NCI-H2227 (cell line): ENCODE results near the gene RFX2.

ENCODE experiments used
- DNase-seq: peaks from one replicate; lab custom pipeline; 2025; ENCODE audit not compliant: unreplicated experiment; lab: John Stamatoyannopoulos, UW

The RFX2 gene

DNA sequence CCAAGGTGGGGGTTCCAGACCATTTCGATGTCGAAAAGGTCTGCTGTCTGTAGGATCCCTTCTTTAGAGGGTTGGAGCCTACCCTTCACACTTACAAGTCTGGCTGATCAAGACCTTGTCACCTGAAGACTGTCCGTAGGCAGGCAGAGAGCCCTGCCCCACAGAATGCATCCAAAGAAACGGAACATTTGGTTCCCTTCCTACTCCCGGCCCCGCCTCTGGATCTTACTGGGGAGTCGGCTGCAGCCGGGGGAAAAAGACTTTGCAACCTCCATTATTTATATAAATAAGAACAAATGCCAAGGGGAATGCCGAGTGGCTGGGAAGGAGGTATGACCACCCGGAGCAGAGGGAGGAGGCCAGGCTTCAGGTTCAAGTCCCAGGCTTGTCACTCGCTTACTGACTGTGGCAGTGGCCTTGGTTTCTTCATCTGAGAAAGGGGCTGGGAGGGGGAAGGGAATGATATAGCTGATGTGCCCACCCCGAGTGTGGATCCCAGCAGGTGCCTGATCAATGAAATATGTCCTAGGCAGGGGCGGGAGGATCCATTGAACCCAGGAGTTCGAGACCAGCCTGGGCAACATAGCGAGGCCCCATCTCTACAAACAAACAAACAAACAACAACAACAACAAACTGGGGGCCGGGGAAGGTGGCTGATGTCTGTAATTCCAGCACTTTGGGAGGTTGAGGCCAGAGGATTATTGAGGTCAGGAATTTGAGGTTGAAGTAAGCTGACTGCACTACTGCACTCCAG is 48.7 kb downstream of the RFX2 start:
- no peak for DNase-seq

DNA sequence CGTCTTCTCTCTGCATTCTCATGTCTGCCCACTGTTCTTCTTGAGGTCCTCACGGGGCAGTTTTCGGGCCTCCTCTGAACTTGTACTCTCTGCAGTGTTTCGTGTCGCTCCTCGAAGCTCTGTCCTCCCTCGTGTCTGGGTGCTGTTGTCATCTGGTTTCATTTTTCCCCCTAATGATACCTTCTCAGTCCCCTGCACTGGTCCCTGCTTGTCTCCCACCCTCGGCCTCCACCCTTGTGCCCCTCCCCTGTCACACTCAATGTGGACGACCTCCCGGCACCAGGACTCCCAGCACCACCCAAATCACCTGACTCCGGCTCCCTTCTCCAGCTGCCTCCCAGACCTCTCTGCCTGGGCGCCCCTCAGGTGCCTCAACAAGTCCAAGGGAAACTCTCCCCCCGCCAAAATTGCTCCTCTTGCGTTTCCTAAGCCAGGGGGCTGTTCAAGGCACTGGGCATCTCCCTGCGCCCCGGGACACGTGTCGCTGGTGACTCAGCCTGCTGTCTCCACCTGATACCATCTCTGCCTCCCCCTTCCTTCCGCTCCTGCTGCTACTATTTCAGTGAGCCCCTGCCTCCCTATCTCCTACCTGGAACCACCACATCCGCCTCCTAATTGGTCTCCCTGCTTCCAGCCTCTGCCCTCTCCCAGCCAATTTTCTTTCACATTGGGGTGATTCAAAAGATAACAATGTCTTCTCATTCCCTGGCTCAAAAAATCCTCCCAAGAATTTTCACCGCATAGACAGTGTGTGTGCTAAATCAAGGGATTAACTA is 49.5 kb downstream of the RFX2 start:
- no peak for DNase-seq

DNA sequence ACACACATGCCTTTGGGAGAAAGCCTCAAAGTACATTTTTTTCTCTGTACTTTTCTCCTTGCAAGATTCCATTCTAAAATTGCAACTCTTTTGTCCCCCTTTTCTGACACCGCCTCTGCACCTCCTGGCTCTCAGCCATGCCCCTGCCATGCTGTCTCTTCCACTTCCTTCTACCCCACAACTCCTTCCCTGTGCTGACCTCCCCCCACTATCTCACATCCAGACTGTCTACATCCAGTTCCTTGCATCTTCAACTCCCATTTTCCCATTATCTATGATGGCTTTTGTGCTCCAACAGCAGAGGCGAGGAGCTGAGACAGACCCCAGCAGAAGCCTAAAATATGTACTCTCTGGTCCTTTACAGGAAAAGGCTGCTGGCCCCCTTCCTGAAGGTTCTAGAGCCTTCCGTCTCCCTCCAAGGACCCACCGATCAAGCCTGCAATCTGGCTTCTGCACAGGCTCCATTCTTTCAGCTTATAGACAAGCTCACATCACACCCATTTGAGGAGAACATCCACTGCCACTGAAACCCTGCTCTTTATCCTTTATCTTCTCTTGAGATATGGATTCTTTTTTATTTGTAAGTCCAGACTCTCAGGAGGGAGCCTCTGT is 50.2 kb downstream of the RFX2 start:
- no peak for DNase-seq

DNA sequence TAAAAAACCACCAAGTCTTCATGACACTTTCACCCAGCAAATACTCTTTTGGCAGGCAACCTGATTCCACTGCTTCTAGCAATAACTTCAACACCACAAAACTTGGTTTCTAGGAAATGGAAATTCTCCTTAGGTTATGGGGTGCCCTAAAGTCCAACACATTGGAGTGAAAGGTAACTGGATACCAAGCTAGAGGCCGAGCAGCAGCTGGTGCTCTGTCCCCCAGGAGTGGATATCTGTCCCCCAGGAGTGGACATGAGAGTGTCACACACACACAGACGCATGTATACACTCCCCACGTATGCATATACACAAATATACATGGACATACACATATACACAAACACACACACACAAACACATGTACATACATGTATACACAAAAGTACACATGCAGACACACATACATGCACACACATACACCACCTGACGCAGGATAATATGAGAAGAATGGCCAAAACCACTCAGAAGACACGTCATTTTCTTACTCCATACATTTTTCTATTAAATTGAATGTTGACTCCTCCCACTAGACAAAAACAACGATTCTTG is 50.8 kb downstream of the RFX2 start:
- no peak for DNase-seq

GRCh38 chr19:6058518-6059201 is 51.6 kb downstream of the RFX2 start:
- no peak for DNase-seq

- no peak for DNase-seq
These were observed 52.4 kb downstream of the RFX2 start for GRCh38 chr19:6057651-6058517.

- DNase-seq, result peak; percentile 58
These were observed 53.3 kb downstream of the RFX2 start for GRCh38 chr19:6056801-6057650.

DNA sequence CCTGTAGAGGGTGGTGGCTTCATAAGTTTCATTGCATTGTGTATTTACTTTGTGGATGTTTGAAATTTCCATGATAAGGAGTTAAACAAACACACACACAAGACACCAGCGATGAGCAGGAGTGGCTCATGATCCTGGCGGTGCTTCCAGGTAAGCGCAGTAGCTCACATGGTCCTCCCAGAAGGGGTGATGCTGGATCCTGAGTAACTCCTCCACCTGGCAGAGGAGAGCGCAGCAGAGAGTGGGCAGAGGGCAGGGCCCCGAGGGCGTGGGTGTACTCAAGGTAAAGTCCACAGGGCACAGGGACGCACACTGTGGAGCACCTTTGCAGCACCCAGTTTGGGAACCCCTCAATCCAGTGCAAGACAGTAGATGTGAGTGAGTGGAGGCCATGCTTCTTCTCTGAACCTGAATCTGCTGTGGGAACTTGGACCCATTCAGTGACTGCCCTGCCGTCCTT is 54.0 kb downstream of the RFX2 start:
- no peak for DNase-seq

- DNase-seq, result no peak
These were observed 55.1 kb downstream of the RFX2 start for GRCh38 chr19:6055013-6055795.

DNA sequence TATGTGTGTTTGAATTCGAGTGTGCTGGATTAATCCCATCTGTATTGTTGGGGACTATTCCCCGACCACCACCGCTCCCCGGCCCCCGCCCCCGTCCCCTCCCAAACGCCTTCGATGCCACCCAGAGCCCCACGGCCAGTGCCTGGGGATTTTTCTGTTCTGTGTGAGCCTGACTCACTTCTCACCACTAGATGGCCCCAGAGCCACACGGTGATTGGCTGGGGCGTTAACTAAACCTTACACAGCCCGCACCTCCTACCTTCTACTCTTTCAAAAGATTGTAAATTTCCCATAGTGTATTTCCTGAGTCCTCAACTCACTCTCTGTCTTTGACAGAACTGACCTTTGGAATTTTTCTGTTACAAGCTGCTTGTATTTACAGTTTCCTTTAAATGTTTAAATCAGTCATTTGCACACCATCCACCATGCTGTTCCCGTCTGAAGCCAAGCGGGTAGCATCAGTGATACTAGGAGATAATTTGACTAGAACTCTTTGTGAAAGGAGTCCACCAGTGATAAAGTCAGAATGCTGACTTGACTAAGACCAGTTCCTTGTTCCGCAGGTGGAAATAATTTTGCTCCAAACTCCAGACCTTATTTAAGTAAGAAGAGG is 61.4 kb downstream of the RFX2 start:
- peak; percentile 77 for DNase-seq

DNA sequence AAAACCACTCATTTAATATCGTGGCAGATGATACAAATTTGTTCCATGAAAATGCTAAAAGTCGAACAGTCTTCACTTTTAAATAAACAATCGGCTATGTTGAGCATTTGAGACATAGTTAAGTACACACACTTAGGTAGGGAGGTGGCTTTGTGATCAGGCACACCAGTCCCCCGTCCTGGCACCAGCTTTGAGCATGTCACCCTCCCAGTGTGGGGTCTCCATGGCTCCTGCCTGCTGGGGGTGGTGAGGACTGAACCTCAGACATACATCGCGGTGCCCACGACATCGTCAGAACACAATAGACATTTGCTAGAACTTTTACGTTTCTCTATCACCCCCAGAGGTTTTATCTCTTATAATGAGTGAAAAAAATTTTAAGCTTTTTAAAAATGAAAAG is 62.0 kb downstream of the RFX2 start:
- DNase-seq, result no peak

- DNase-seq, result peak; percentile 60
These were observed 62.5 kb downstream of the RFX2 start for GRCh38 chr19:6047741-6048251.

DNA sequence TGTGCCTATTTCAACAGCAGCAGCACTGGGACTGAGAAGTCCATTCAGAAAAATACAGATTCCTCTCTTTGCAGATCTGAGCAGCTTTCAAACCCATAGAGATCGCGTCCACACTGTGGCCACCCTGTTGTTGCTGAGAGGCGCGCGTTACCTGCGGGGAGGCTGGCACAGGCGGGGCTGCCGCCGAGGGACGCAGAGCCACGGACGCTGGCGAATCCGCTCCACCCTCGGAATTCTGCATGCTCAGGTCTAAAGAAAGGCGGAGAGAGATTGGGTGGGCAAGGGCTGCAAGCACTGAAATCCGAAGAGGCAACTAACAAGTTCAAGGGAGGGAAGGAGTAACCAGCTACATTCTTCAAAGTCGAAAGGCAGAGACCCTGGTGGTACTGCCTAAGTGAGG is 63.0 kb downstream of the RFX2 start:
- peak; percentile 8 for DNase-seq

- DNase-seq, result no peak
These were observed 65.2 kb downstream of the RFX2 start for GRCh38 chr19:6045108-6045507.

GRCh38 chr19:6044056-6044805 is 66.1 kb downstream of the RFX2 start:
- no peak for DNase-seq

GRCh38 chr19:6042776-6043726 is 67.2 kb downstream of the RFX2 start:
- DNase-seq, result no peak
